Immature natural killer cell (primary cell): ENCODE measurements around the gene PTPN18. TPM values are rescaled to one million over a fixed set of nuclear protein-coding genes. Genes with fewer than 3 reads are reported as not detected.

Experiments used
- DNase-seq, 3 donors: peaks; one replicate each; pipeline ENCODE4 v3.0.0; 2022; ENCODE audit warnings: mixed read lengths in 1 of 3
- H3K27ac Mint-ChIP-seq, 6 donors: one replicate each; pipeline ENCODE4 v1.8.0; 2020; ENCODE audit warnings: mixed read lengths in 6 of 6, mild to moderate bottlenecking in 5 of 6, inconsistent platforms in 4 of 6, moderate library complexity in 3 of 6
- H3K27me3 Mint-ChIP-seq, 3 donors: one replicate each; pipeline ENCODE4 v1.8.0; 2020 to 2021; ENCODE audit warnings: low read depth in 3 of 3, mild to moderate bottlenecking in 3 of 3, mixed read lengths in 3 of 3, moderate library complexity in 3 of 3, inconsistent platforms in 1 of 3
- H3K36me3 Mint-ChIP-seq, 3 donors: one replicate each; pipeline ENCODE4 v1.8.0; 2020; ENCODE audit warnings: mixed read lengths in 3 of 3, inconsistent platforms in 2 of 3, mild to moderate bottlenecking in 2 of 3
- H3K4me1 Mint-ChIP-seq, 2 donors: one replicate each; pipeline ENCODE4 v1.8.0; 2020; ENCODE audit warnings: inconsistent platforms in 2 of 2, mild to moderate bottlenecking in 2 of 2, mixed read lengths in 2 of 2, moderate library complexity in 1 of 2
- H3K4me3 Mint-ChIP-seq, 5 donors: one replicate each; pipeline ENCODE4 v1.8.0; 2020; ENCODE audit warnings: mild to moderate bottlenecking in 5 of 5, mixed read lengths in 5 of 5, inconsistent platforms in 3 of 5, moderate library complexity in 3 of 5
- H3K9me3 Mint-ChIP-seq, 6 donors: one replicate each; pipeline ENCODE4 v1.8.0; 2020; ENCODE audit warnings: mild to moderate bottlenecking in 6 of 6, mixed read lengths in 6 of 6, inconsistent platforms in 4 of 6, moderate library complexity in 3 of 6
- polyA plus RNA-seq, 3 donors: library from polyadenylated mRNA; unstranded; fragments of 300-500 nt; fragmentation: Illumina TruSeq; gene quantifications; one replicate each; pipeline ENCODE4 v1.2.3, GENCODE V29; 2021

PTPN18 gene
- polyA plus RNA-seq, 3 donors from 2014 or later: 89.4 to 190 (median 91.1) TPM

DNA sequence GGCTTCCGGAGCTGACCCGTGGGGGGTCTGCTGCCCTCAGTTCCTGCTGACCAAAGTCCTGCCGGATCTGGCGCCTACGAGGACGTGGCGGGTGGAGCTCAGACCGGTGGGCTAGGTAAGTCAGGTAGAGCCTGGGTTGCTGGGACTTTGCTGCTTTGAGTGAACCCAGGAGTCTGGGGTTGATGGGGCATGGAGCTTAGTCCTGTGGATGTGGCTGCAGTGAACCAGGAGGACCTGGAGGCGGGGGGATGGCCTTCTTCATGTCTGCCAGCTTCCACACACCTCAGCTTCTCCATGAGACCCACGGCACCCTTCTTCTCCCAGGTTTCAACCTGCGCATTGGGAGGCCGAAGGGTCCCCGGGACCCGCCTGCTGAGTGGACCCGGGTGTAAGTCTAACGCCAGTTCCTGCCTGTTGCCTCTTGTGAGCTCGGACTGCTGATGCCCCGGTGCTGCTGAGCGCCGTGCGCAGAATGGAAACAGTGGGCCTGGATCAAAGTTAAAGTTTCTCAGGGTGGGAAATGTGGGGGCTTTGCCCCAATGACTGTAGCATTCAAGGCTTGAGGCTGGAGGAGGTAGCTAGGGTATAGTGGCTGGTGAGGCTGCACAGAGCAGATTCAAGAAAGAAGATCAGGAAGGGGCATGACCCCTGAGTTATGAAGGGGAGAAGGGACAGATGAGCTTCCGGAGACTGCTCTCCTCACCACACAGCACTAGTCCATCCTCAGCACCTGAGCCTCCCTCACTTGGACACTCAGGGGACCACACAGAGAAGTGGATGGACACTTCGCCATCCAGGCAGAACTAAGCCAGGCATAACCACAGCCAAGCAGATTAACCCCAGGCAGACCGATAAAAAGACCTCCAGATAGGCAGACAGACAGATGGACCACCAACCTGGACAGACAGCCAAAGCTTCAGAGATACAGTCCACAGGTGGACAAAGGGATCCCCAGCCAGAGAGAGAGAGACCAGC is 17.3 kb downstream of the PTPN18 start:
- peaks cover 26 to 29% (median 27%) of the 10 kb centered on the region in 3 donors for H3K36me3 Mint-ChIP-seq
- peak overlapping the region; percentile 83 to 99 (median 92) for H3K27ac Mint-ChIP-seq
- peak in 1 of 3 donors; percentile 13 for DNase-seq

DNA sequence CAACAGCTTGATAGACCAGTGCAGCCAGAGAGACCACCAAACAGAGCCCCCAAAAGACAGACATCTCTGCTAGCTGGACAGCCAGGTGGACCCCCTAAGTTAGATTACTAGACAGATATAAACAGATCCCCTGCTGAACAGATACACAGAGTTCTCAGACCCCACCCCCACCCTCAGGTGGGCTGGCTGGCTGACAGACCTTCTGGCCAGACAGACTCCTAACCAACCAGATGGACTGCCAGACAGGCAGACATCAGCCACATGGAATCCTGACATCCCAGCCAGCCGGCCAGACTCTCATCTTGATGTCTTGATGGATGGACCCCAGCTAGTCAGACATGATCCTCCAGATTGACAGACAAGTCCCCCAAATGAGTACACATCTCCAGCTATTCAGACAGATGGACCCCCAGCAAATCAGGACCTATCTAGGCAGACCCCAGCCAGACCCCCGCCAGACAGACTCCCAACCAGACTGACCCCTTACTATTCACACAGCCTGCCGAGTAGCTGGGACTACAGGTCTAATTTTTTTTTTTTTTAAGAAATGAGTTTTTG is 18.0 kb downstream of the PTPN18 start:
- Mint-ChIP-seq H3K9me3 (no peaks in the 10 kb centered on the region), H3K27ac (peak overlapping the region; percentile 83 to 99 (median 92)), H3K4me3 (peak overlapping the region; percentile 92 to 98 (median 96)), H3K36me3 (peaks cover 26 to 29% (median 27%) of the 10 kb centered on the region in 3 donors), H3K4me1 (peaks cover 84 to 88% of the 10 kb centered on the region in 2 donors), H3K27me3 (peaks cover 0 to 11% (median 10%) of the 10 kb centered on the region in 3 donors)
- no peak for DNase-seq

More for the DNA sequence above, 17.3 kb downstream of the PTPN18 start:
- Mint-ChIP-seq H3K4me3 (peak overlapping the region; percentile 92 to 98 (median 96)), H3K9me3 (no peaks in the 10 kb centered on the region), H3K27me3 (peaks cover 0 to 11% (median 10%) of the 10 kb centered on the region in 3 donors), H3K4me1 (peaks cover 76 to 81% of the 10 kb centered on the region in 2 donors)

DNA sequence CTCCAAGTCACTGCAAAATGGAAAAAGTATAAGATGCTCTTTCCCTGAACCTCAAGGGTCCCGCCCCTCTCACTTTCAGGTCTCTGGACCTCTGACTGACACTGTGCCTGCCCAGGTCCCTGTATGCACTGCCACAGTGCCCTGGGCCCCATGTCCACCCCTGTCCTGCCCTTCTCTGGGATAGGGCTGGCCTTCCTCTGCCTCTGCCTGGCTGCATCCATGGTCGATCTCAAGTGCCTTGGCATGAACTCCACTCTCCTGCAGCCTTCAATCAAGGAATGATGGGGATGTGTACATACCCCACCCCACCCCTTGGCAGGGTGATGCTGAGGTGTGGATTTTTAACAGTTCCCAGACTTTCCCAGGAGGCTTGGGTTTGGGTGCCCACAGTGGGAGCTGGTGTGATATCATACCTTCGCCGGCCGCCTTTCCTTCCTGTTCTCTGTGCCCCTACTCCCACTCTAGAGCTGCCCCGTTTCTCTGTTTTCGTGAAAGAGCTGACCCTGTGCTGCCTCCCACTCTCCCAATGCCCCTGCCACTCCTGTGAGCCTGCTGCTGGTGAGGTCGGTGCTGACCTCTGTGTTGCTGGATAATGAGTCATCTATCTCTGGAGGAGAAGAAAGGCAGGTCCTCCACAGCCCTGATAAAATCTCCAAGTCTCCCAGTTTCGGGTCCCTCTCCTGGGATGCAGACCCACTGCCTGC is 18.9 kb downstream of the PTPN18 start:
- Mint-ChIP-seq H3K27ac (peak overlapping the region in 5 of 6 donors; percentile 55 to 99 (median 87)), H3K27me3 (peaks cover 0 to 11% (median 10%) of the 10 kb centered on the region in 3 donors), H3K4me1 (peaks cover 92 to 94% of the 10 kb centered on the region in 2 donors), H3K9me3 (no peaks in the 10 kb centered on the region), H3K4me3 (peak overlapping the region; percentile 66 to 98 (median 96)), H3K36me3 (peaks cover 26 to 29% (median 27%) of the 10 kb centered on the region in 3 donors)
- no peak for DNase-seq

DNA sequence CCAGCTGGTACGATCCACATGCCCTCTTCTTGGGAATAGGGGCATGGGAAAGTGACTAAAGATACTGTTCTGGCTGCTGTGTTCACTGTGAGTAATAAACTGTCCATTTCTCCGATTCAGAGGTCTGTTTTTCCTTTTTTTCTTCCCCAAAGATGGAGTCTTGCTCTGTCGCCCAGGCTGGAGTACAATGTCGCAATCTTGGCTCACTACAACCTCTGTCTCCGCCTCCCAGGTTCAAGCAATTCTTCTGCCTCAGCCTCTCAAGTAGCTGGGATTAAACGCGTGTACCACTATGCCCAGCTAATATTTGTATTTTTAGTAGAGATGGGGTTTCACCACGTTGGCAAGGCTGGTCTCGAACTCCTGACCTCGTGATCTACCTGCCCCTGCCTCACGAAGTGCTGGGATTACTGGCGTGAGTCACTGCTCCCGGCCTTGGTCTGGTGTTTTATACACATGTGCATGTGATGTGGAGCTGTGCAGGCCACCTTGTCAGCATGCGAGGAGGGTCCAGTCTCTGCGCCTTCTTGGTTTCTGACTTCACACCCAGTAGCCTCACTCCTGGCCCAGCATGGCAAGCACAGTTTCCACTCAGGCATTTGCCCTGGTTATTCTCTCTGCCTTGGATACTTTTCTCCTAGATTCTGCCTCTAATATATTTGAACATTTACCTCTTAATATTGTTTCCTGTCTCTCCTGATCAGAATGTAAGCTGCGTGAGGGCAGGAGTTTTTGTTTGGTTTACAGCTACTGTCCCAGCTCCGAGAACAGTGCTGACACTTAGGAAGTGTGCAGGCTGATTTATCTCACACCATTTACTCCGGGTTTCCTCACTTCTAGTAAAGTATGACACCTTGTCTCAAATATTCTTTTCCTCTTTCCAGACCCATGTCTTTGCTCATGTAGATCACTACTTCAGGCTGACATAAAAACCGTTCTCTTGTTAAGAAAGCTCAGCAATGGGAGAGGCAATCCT is 19.7 kb downstream of the PTPN18 start:
- peaks cover 93 to 94% of the 10 kb centered on the region in 2 donors for H3K4me1 Mint-ChIP-seq
- H3K4me3 Mint-ChIP-seq: peak overlapping the region; percentile 9 to 97 (median 53)
- H3K27me3 Mint-ChIP-seq: peaks cover 0 to 10% (median 8%) of the 10 kb centered on the region in 3 donors
- DNase-seq: no peak
- H3K27ac Mint-ChIP-seq: peak overlapping the region; percentile 61 to 99 (median 78)
- H3K36me3 Mint-ChIP-seq: peaks cover 26 to 29% (median 27%) of the 10 kb centered on the region in 3 donors
- H3K9me3 Mint-ChIP-seq: no peaks in the 10 kb centered on the region

DNA sequence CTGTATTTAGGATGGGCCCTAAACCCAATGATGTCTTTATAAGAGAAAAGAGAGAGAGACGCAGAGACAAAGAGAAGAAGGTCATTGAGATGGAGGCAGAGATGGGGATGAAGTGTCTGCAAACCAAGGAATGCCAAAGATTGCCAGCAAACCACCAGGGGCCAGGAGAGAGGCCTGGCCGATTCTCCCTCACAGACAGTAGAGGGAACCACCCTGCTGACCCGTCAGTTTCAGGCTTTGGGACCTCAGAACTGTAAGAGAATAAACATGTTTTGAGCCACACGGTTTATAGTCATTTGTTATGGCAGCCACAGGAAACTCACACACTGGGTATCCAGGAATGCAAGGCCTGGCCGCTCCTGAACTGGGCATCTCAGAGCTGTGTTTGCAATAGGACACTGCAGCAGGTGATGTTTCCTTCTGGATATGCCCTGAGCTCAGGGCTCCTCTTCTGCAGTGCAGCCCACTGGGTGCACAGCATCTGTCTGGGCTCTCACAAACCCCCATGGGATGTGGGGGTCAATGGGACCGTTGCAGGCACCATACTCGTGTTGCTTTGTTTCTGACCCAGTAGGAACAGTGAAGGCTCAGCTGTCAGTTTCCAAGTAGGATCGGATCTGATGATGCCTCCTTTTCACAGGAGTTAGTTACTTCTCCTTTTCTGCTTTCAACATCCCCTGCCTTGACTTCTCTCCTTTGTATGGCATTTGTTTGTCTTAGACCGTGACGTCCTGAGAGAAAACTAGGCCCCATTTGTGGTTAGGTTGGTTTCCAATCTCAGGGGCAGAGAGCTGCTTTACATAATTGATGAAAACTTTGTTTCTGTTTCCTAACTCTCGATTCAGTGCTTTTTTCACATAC is 20.8 kb downstream of the PTPN18 start:
- no peak for DNase-seq
- H3K36me3 Mint-ChIP-seq: peaks cover 26 to 29% (median 29%) of the 10 kb centered on the region in 3 donors
- H3K27ac Mint-ChIP-seq: peak overlapping the region; percentile 71 to 92 (median 78)
- peaks cover 0 to 7% (median 3%) of the 10 kb centered on the region in 3 donors for H3K27me3 Mint-ChIP-seq
- peak overlapping the region in 4 of 5 donors; percentile 49 to 60 (median 53) for H3K4me3 Mint-ChIP-seq
- no peaks in the 10 kb centered on the region for H3K9me3 Mint-ChIP-seq
- H3K4me1 Mint-ChIP-seq: peaks cover 90 to 94% of the 10 kb centered on the region in 2 donors

DNA sequence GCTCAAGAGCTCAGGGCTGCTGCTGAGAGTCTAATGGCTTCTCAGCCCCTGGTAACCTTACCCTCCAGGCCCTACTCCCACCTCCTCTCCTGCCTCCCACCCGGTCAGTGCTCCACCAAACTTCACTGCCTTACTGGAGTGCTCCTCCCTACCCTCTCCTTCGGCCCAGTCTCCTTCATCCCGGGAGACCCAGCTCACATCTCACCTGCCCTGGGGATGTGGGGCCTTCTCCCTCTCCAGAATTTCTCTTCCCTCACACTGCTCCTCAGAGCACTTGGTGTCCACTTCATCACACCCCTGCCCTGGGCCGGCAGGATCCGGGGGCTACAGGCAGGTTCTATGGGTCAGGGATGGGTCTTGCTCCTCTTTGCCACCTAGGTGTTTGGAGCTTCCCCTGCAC is 21.6 kb downstream of the PTPN18 start:
- H3K36me3 Mint-ChIP-seq: peaks cover 26 to 29% (median 29%) of the 10 kb centered on the region in 3 donors
- H3K4me1 Mint-ChIP-seq: peaks cover 89 to 97% of the 10 kb centered on the region in 2 donors
- DNase-seq: no peak
- peaks cover 0 to 3% (median 0%) of the 10 kb centered on the region in 3 donors for H3K27me3 Mint-ChIP-seq
- peak overlapping the region in 4 of 5 donors; percentile 10 to 53 (median 24) for H3K4me3 Mint-ChIP-seq
- peak overlapping the region; percentile 53 to 90 (median 81) for H3K27ac Mint-ChIP-seq
- H3K9me3 Mint-ChIP-seq: no peaks in the 10 kb centered on the region

DNA sequence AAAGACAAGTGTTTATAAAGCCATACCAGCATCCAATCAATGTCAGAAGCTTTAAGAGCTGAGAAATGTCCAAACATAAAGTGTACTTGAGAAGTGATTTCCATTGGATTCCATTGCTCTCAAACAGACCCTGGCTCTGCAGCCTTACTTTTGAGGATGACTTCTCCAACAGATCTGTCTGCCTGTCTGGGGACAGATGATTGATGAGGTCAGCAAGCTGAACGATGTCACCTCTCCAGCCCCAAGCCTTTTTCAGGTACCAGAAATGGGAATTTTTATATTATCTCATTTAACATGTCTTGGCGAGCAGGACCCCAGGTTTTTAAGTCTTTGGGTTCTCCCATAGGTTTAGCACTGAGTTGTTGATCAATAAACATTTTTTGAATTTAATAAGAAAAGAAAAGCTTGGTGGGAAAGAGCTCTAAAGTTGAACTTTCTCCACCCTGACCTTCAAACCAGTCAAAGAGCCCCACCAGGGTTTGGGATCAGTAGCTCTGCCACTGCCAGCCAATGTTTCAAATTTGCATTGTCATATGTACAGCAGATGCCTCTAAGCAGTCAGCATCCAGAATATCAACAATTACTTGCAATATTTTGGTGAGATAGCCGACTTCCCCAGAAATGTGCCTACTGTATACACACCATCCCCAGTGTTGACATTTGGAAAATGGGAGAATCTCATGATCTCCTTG is 22.5 kb downstream of the PTPN18 start:
- Mint-ChIP-seq H3K4me3 (no peak overlapping the region), H3K36me3 (peaks cover 25 to 33% (median 32%) of the 10 kb centered on the region in 3 donors), H3K9me3 (no peaks in the 10 kb centered on the region), H3K27me3 (peaks cover 0 to 3% (median 0%) of the 10 kb centered on the region in 3 donors), H3K4me1 (peaks cover 84 to 100% of the 10 kb centered on the region in 2 donors), H3K27ac (peak overlapping the region in 3 of 6 donors; percentile 39 to 90 (median 46))
- DNase-seq: no peak

DNA sequence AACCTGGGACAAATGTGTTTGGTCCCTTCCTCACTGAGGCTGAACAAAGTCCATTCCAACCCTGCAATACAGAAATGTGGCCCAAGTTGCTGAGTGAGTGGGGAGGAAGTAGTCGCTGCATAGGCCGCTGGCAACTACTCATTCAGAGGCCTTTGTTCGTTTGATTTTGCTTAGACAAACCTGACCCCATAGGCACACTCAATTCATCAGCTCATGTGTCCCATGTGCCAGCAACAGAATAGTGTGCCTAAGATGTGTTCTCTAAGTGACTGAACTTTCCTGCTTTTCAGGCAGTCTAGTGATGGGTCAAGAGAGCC is 23.0 kb downstream of the PTPN18 start:
- Mint-ChIP-seq H3K4me1 (peaks cover 79 to 95% of the 10 kb centered on the region in 2 donors), H3K4me3 (no peak overlapping the region), H3K27ac (peak overlapping the region in 2 of 6 donors; percentile 39 to 46), H3K9me3 (no peaks in the 10 kb centered on the region), H3K27me3 (peaks cover 0 to 3% (median 0%) of the 10 kb centered on the region in 3 donors), H3K36me3 (peaks cover 20 to 29% (median 28%) of the 10 kb centered on the region in 3 donors)
- DNase-seq: no peak

DNA sequence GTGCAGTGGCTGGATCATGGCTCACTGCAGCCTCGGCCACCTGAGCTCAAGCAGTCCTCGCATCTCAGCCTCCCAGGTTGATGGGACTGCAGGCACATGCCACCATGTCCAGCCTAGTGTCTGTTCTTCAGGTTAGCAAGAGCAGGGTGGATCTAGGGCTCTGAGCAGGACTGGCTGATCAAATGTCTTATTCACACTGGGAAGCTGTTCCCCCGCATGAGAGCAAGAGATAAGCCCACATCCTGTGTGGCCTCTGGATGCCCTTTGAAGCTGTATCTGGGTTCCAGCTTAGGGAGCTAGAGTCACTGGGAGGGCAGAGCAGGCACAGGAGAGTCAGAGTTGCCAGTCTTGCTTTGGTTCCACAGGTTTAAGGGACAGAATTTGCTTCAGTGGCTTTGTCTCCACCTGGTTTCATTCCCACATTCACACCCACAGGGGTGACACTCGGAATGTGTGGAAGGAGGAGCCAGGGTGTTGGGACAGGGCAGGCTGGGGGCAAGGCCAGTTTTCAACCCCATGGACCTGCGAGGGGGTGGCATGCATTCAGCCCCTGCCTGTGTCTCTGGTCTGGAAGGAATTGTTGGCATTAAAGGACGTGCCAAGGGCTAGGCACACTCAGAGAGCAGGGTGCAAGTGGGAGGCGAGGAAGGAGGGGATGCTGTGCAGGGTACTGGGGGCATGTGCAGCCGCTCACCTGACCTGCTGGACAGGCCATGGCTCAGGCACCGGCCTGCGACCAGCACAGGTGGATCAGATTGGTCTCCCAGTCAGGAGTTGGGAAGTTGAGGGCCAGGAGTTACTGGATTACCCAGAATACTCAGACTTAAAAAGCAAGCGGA is 24.5 kb downstream of the PTPN18 start:
- no peaks in the 10 kb centered on the region for H3K27me3 Mint-ChIP-seq
- peaks cover 8 to 17% (median 17%) of the 10 kb centered on the region in 3 donors for H3K36me3 Mint-ChIP-seq
- DNase-seq: no peak
- H3K4me3 Mint-ChIP-seq: peak overlapping the region in 2 of 5 donors; percentile 7 to 31
- H3K9me3 Mint-ChIP-seq: no peaks in the 10 kb centered on the region
- peaks cover 64 to 84% of the 10 kb centered on the region in 2 donors for H3K4me1 Mint-ChIP-seq
- H3K27ac Mint-ChIP-seq: peak overlapping the region; percentile 43 to 74 (median 66)

DNA sequence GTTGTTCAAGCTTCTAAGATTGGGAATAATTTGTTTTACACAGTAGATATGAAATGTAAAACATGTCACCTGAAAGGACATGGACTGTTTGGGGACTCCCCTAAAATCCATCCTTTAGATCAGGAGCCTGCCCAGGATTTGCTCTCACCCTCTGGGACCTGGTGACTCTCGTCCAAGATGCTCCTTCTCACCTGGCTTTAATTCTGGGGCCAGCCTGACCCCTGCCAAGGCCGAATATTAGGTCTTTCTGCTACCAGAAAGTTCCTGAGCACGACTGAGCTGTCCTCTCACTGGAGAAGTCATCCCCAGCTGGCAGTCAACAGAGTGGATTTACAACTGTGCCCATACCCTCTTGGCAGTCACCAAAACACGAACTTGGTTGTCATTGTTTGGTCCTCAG is 25.3 kb downstream of the PTPN18 start:
- H3K4me3 Mint-ChIP-seq: no peak overlapping the region
- H3K27ac Mint-ChIP-seq: peak overlapping the region in 4 of 6 donors; percentile 24 to 80 (median 45)
- H3K9me3 Mint-ChIP-seq: no peaks in the 10 kb centered on the region
- peaks cover 56 to 77% of the 10 kb centered on the region in 2 donors for H3K4me1 Mint-ChIP-seq
- no peaks in the 10 kb centered on the region for H3K27me3 Mint-ChIP-seq
- peaks cover under 1 to 10% (median 9%) of the 10 kb centered on the region in 3 donors for H3K36me3 Mint-ChIP-seq
- DNase-seq: no peak
